Astrocyte of the spinal cord (primary cell): ENCODE measurements around the gene GNG14.
A peak's percentile ranks its signal among the peaks of the same experiment; 100 is the strongest.
"Not testable (repeated sequence)": the region's sequence is repeated elsewhere in the genome, so short reads cannot be mapped to it uniquely, and the experiment has no call there.

Experiments used
- DNase-seq: peaks from one replicate; pipeline ENCODE4 v3.0.0; 2011; ENCODE audit warnings: low read depth, low spot score
- H3K4me3 ChIP-seq: 2 replicates; pipeline ENCODE4 v1.5.1; 2011; ENCODE audit warnings: low read depth, mild to moderate bottlenecking, low read length, moderate library complexity
- in situ Hi-C: cut with HindIII; loops from 2 replicates; pipeline ENCODE4 v1.10.0; 2017; ENCODE audit warnings: low sequenced_read_pairs
- TF ChIP-seq, protein P1 (sequence below): IDR thresholded peaks from 2 replicates; pipeline ENCODE4 v1.5.1; 2012; ENCODE audit warnings: low read depth, mild to moderate bottlenecking, low read length, inconsistent platforms

The GNG14 gene

DNA sequence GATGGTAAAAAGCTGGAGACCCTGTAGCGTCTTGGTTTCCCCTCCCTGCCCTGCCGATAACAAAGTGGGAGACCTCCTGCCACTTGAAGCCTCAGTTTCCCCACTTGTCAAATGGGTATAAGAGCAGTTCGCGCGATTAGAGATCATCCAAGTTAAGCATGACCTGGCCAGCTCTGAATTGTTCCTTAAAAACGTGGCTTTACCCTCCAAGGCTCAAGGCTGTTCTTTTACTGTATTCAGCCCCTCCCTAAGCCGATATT, 35.5 kb downstream of the GNG14 start:
- TF ChIP-seq, protein P1, sequence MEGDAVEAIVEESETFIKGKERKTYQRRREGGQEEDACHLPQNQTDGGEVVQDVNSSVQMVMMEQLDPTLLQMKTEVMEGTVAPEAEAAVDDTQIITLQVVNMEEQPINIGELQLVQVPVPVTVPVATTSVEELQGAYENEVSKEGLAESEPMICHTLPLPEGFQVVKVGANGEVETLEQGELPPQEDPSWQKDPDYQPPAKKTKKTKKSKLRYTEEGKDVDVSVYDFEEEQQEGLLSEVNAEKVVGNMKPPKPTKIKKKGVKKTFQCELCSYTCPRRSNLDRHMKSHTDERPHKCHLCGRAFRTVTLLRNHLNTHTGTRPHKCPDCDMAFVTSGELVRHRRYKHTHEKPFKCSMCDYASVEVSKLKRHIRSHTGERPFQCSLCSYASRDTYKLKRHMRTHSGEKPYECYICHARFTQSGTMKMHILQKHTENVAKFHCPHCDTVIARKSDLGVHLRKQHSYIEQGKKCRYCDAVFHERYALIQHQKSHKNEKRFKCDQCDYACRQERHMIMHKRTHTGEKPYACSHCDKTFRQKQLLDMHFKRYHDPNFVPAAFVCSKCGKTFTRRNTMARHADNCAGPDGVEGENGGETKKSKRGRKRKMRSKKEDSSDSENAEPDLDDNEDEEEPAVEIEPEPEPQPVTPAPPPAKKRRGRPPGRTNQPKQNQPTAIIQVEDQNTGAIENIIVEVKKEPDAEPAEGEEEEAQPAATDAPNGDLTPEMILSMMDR: no peak
- peak overlapping the region; percentile 81 for H3K4me3 ChIP-seq
- peak; percentile 9 for DNase-seq
- in situ Hi-C loops: no loop called here

DNA sequence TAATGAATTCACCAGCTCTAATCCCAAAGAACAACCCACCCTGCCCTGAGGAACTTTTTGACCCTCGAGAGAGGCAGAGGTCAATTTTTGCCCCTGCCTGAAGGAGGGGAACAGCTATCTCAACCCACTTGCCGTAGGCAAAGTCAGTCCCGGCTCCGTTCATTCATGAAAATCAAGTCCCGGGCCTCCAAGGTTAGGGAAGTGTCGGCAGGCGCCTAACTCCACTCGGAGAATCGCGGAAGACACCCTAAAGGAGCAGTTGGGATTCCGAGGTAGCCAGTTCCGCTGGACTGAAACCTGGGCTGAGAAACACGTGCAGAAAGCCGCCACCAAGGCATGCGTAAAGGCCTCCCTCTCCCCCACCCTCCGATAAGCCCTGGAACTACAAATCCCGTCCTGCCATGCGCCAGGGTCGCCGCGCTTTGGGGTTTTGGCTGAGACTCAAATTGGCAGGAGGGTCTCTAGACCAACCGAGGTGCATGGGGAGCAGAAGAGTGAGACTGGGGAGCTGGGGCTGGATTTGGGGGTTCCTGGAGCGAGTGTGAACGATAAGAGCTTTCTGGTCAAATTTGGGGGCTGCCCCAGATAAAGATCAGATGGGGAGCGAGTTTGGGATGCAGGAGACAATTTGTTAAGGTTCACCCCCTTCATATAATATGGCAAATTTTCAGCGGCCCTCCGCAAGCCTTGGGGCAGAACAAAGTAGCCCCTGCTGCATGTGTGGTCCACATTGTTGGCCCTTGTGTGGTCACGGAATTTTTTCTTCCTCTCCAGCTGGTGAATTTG, 36.0 kb downstream of the GNG14 start, which contains the start of gene TNPO2:
Gene TNPO2 (minus strand): TSS at position 292 of the 786 bp plus-strand sequence. CDS start 2,955 bp downstream, outside the sequence.
- in situ Hi-C loops: no loop called here
- DNase-seq: peak; percentile 60
- TF ChIP-seq, protein P1: no peak
- H3K4me3 ChIP-seq: peak within 1 kb of the TSS; percentile 81

DNA sequence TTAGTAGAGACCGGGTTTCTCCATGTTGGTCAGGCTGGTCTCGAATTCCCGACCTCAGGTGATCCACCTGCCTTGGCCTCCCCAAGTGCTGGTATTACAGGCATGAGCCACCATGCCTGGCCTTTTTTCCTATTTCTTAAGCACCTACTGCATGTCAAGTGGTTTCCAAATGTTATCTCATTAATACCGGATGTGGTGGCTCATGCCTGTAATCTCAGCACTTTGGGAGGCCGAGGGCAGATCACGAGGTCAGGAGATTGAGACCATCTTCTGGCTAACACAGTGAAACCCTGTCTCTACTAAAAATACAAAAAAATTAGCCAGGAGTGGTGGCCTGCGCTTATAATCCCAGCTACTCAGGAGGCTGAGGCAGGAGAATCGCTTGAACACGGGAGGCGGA, 37.8 kb downstream of the GNG14 start:
- in situ Hi-C loops, DNase-seq, H3K4me3 ChIP-seq: not testable (repeated sequence)

DNA sequence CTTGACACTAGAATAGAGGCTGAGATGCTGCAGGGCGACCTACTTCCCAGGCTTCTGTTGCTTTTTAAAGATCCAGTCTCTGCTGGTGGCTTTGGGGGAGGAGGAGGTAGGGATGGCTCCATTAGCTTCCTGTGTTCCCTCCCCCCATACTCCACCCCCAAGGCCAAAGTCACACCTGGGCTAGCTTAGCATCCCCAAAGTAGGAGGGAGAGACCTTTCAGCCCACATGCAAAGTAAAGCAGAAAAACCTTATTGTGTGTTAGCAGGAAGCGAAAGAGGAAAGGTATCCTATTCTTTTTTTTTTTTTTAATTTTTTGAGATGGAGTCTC, 39.2 kb downstream of the GNG14 start:
- in situ Hi-C loops: no loop called here
- TF ChIP-seq, protein P1: no peak
- DNase-seq: no peak
- no peak overlapping the region for H3K4me3 ChIP-seq

DNA sequence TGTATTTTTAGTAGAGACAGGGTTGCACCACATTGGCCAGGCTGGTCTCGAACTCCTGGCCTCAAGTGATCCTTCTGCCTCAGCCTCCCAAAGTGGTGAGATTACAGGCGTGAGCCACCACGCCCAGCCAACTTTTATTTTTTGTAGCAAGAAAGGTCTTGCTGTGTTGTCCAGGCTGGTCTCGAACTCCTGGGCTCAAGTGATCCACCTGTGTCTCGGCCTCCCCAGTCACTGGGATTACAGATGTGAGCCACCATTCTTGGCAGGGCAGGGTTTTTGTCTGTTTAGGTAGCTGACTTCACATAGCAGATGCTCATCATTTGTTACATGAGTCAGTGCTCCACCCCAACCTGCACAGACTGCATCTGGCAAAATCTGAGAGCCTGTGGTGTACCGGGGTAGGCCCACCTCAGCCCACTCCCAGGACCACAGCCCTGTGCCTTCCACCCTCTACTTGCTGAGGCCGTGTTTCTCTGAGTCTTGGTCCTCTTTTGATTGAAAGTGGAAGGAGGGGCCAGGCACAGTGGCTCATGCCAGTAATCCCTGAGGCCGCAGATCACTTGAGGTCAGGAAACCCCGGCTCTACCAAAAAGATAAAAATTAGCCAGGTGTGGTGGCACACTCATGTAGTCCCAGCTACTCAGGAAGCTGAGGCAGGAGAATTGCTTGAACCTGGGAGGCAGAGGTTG, 40.1 kb downstream of the GNG14 start:
- TF ChIP-seq, protein P1: no peak
- H3K4me3 ChIP-seq: no peak overlapping the region
- in situ Hi-C loops: no loop called here
- no peak for DNase-seq

DNA sequence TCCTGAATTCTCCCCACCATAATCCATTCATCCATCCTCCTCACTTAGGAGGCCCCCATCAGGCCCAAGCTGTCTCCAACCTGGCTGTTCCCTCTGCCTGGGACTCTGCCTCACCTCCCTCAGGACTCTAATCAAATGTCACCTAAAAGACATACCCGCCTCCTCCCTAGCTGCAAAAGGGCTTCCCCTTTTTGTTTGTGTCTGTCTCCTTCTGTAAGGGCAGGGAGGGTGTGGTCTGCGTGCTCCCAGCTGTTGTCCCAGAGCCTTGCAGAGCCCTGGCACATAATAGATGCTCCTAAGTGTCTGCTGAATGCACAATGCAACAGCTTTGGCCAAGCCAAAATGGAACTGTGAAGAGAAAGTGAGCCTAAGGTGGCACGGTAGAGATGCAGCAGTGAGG, 42.3 kb downstream of the GNG14 start:
- TF ChIP-seq, protein P1: no peak
- no peak overlapping the region for H3K4me3 ChIP-seq
- DNase-seq: no peak
- in situ Hi-C loops: no loop called here

DNA sequence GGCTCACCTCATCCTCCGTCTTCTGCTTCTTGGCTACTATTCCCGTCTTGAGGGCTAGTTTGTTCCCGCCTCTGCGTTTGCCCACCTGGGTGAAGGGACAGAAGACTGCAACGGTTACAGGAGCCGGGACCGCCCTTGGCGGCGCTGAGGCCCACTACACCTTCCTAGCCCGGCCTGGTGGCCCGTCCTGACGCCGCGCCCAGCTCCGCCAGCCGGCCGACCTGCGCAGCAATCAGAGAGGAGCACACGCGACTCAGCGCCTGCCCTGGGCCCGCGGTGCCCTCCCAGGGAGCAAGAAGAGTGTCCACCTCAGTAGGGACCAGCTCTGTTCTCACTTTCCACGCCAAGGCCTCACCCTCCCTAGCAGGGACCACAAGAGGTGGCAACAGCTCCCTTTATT, 43.5 kb downstream of the GNG14 start:
- TF ChIP-seq, protein P1: no peak
- in situ Hi-C loops: no loop called here
- H3K4me3 ChIP-seq: no peak overlapping the region
- DNase-seq: no peak
